Measurements from ENCODE around the gene ERC1.

- TF ChIP-seq CTCF (IDR thresholded peaks at IDR 0.05; ENCODE audit: poor library complexity) (no peak), EZH2 (IDR thresholded peaks at IDR 0.05; ENCODE audit: borderline replicate concordance) (no peak), EZH2phosphoT487 (IDR thresholded peaks at IDR 0.05; ENCODE audit: low read depth, severe bottlenecking, unreplicated experiment) (no peak)
Observed at GRCh38 chr12:1099158-1099557, 108.1 kb downstream of the ERC1 start.

Data from hepatocyte (in vitro differentiated cells).